ENCODE data around the gene NINJ2.

GRCh38 chr12:585062-586061 is 77.9 kb downstream of the NINJ2 start:
- TF ChIP-seq MAX (IDR thresholded peaks at IDR 0.05; ENCODE audit: low read depth, low read length) (no peak), CHD2 (IDR thresholded peaks at IDR 0.05; ENCODE audit: borderline replicate concordance, low read depth, low read length) (no peak), EP300 (IDR thresholded peaks at IDR 0.05; ENCODE audit: borderline replicate concordance in 1 of 2, control insufficient read depth in 1 of 2, low read depth in 2 of 2, low read length in 2 of 2) (no peak), SMAD1 (IDR thresholded peaks at IDR 0.05; ENCODE audit: low read depth, partially characterized antibody) (no peak), SPI1 (IDR thresholded peaks at IDR 0.05; ENCODE audit: borderline replicate concordance, insufficient read depth, low read depth, low read length) (no peak), POLR2A (IDR thresholded peaks at IDR 0.05; ENCODE audit: low read depth, low read length) (no peak)
- TF ChIP-seq, protein P1, sequence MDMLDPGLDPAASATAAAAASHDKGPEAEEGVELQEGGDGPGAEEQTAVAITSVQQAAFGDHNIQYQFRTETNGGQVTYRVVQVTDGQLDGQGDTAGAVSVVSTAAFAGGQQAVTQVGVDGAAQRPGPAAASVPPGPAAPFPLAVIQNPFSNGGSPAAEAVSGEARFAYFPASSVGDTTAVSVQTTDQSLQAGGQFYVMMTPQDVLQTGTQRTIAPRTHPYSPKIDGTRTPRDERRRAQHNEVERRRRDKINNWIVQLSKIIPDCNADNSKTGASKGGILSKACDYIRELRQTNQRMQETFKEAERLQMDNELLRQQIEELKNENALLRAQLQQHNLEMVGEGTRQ (IDR thresholded peaks at IDR 0.05; ENCODE audit: borderline replicate concordance, low read depth, low read length): no peak
- TF ChIP-seq, protein P2, sequence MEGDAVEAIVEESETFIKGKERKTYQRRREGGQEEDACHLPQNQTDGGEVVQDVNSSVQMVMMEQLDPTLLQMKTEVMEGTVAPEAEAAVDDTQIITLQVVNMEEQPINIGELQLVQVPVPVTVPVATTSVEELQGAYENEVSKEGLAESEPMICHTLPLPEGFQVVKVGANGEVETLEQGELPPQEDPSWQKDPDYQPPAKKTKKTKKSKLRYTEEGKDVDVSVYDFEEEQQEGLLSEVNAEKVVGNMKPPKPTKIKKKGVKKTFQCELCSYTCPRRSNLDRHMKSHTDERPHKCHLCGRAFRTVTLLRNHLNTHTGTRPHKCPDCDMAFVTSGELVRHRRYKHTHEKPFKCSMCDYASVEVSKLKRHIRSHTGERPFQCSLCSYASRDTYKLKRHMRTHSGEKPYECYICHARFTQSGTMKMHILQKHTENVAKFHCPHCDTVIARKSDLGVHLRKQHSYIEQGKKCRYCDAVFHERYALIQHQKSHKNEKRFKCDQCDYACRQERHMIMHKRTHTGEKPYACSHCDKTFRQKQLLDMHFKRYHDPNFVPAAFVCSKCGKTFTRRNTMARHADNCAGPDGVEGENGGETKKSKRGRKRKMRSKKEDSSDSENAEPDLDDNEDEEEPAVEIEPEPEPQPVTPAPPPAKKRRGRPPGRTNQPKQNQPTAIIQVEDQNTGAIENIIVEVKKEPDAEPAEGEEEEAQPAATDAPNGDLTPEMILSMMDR (IDR thresholded peaks at IDR 0.05 in 2 of 3, conservative IDR thresholded peaks at IDR 0.05 in 1 of 3; ENCODE audit: control insufficient read depth in 2 of 3, extremely low read depth in 1 of 3, insufficient read depth in 1 of 3, low read depth in 3 of 3, low read length in 3 of 3): no peak

All from GM12878 (cell line).